Measurements from ENCODE around the gene FBXO28. TPM values are rescaled to one million over a fixed set of nuclear protein-coding genes. Genes with fewer than 3 reads are reported as not detected.

Gene FBXO28
- total RNA-seq, 1 experiment from 2014 or later = 82.6 TPM

- no peak overlapping the region for H3K27ac ChIP-seq (ENCODE audit: low read length)
- H3F3A ChIP-seq (ENCODE audit: low read length, unreplicated experiment) = no peaks in the 10 kb centered on the region
- H3K79me2 ChIP-seq (ENCODE audit: low read length) = no peaks in the 10 kb centered on the region
- H3K36me3 ChIP-seq (ENCODE audit: low read depth, low read length) = peaks cover 12% of the 10 kb centered on the region
- H2AFZ ChIP-seq (ENCODE audit: low read length) = no peak overlapping the region
- ATAC-seq (no peak), DNase-seq (no peak)
- POLR2A ChIA-PET (ENCODE audit: unreplicated experiment) = no interaction called here
- H3K4me3 ChIP-seq (ENCODE audit: low read length) = no peak overlapping the region
- CTCF ChIA-PET = no interaction called here
- H3K9me3 ChIP-seq (ENCODE audit: low read length) = no peaks in the 10 kb centered on the region
- intact Hi-C loops (cut with micrococcal nuclease) = no loop called here
- no peak overlapping the region for H3K9ac ChIP-seq (ENCODE audit: low read length)
- no TSS peak for BruUV-seq (replicated peaks)
- H3K27me3 ChIP-seq (ENCODE audit: low read length) = no peaks in the 10 kb centered on the region
- no peaks in the 10 kb centered on the region for H4K20me1 ChIP-seq (ENCODE audit: low read length)
- H3K4me2 ChIP-seq (ENCODE audit: low read length) = no peak overlapping the region
- no peaks in the 10 kb centered on the region for H3K9me2 ChIP-seq (replicated peaks; ENCODE audit: low read length)
- TF ChIP-seq EZH2phosphoT487 (IDR thresholded peaks at IDR 0.05; ENCODE audit: borderline replicate concordance, low read length) (no peak), CTCF (conservative IDR thresholded peaks at IDR 0.05; ENCODE audit: low read depth, low read length) (no peak), EZH2 (IDR thresholded peaks at IDR 0.05; ENCODE audit: low read length, unreplicated experiment) (no peak)
- H3K4me1 ChIP-seq (ENCODE audit: insufficient read depth, low read length) = peaks cover 13% of the 10 kb centered on the region
Measured at GRCh38 chr1:224196813-224197600, 83.1 kb downstream of the FBXO28 start.

- Histone ChIP-seq H2AFZ (ENCODE audit: low read length) (no peak overlapping the region), H3K9me2 (replicated peaks; ENCODE audit: low read length) (no peaks in the 10 kb centered on the region), H3K27me3 (ENCODE audit: low read length) (no peaks in the 10 kb centered on the region), H3K4me1 (ENCODE audit: insufficient read depth, low read length) (peaks cover 22% of the 10 kb centered on the region), H3K9me3 (ENCODE audit: low read length) (no peaks in the 10 kb centered on the region), H3K79me2 (ENCODE audit: low read length) (no peaks in the 10 kb centered on the region), H4K20me1 (ENCODE audit: low read length) (no peaks in the 10 kb centered on the region), H3K9ac (ENCODE audit: low read length) (no peak overlapping the region), H3K36me3 (ENCODE audit: low read depth, low read length) (no peaks in the 10 kb centered on the region; the same call in 1 of the 2 replicates), H3F3A (ENCODE audit: low read length, unreplicated experiment) (peaks cover 3% of the 10 kb centered on the region), H3K27ac (ENCODE audit: low read length) (peak overlapping the region; percentile 88; the same call in 1 of the 2 replicates), H3K4me2 (ENCODE audit: low read length) (no peak overlapping the region), H3K4me3 (ENCODE audit: low read length) (no peak overlapping the region)
- no TSS peak for BruUV-seq (replicated peaks)
- ATAC-seq = no peak
- intact Hi-C loops (cut with micrococcal nuclease) = loop anchor here (2.0 kb wide), 1 partner anchor 14 kb away; no protein-coding TSS in a partner anchor
- ChIA-PET CTCF (no interaction called here), POLR2A (ENCODE audit: unreplicated experiment) (no interaction called here)
- DNase-seq = no peak
- TF ChIP-seq CTCF (conservative IDR thresholded peaks at IDR 0.05; ENCODE audit: low read depth, low read length) (no peak), EZH2phosphoT487 (IDR thresholded peaks at IDR 0.05; ENCODE audit: borderline replicate concordance, low read length) (no peak), EZH2 (IDR thresholded peaks at IDR 0.05; ENCODE audit: low read length, unreplicated experiment) (no peak)
Measured at GRCh38 chr1:224198572-224198971, 84.7 kb downstream of the FBXO28 start.

- intact Hi-C loops (cut with micrococcal nuclease) = loop anchor here (2.0 kb wide), 1 partner anchor 15 kb away; no protein-coding TSS in a partner anchor
- Histone ChIP-seq H3K4me2 (ENCODE audit: low read length) (peak overlapping the region; percentile 53), H3K27me3 (ENCODE audit: low read length) (no peaks in the 10 kb centered on the region), H3K27ac (ENCODE audit: low read length) (peak overlapping the region; percentile 88), H3K79me2 (ENCODE audit: low read length) (no peaks in the 10 kb centered on the region), H2AFZ (ENCODE audit: low read length) (no peak overlapping the region), H3K9ac (ENCODE audit: low read length) (peak overlapping the region; percentile 47), H3K9me2 (replicated peaks; ENCODE audit: low read length) (no peaks in the 10 kb centered on the region), H3K4me1 (ENCODE audit: insufficient read depth, low read length) (peaks cover 33% of the 10 kb centered on the region), H4K20me1 (ENCODE audit: low read length) (no peaks in the 10 kb centered on the region), H3K36me3 (ENCODE audit: low read depth, low read length) (no peaks in the 10 kb centered on the region), H3F3A (ENCODE audit: low read length, unreplicated experiment) (peaks cover 14% of the 10 kb centered on the region), H3K9me3 (ENCODE audit: low read length) (no peaks in the 10 kb centered on the region), H3K4me3 (ENCODE audit: low read length) (no peak overlapping the region)
- ChIA-PET CTCF (no interaction called here), POLR2A (ENCODE audit: unreplicated experiment) (no interaction called here)
- TF ChIP-seq EZH2 (IDR thresholded peaks at IDR 0.05; ENCODE audit: low read length, unreplicated experiment) (no peak), EZH2phosphoT487 (IDR thresholded peaks at IDR 0.05; ENCODE audit: borderline replicate concordance, low read length) (no peak), CTCF (conservative IDR thresholded peaks at IDR 0.05; ENCODE audit: low read depth, low read length) (no peak)
- peak; percentile 88 for ATAC-seq
- no TSS peak for BruUV-seq (replicated peaks)
- peak; percentile 90 for DNase-seq
Measured at GRCh38 chr1:224199679-224200078, 85.8 kb downstream of the FBXO28 start.
